Measurements from ENCODE around the gene CCR6. TPM values are rescaled to one million over a fixed set of nuclear protein-coding genes. Genes with fewer than 3 reads are reported as not detected.
A peak's percentile ranks its signal among the peaks of the same experiment; 100 is the strongest.

The CCR6 gene
- total RNA-seq, 2 experiments from 2014 or later, result 3.0 to 3.6 TPM

GRCh38 chr6:167105060-167105459 lies 17.8 kb upstream of the CCR6 start:
- ATAC-seq (ENCODE audit: low read depth) (no peak), DNase-seq (no peak)
- POLR2A ChIA-PET, result no interaction called here
- peaks cover 1% of the 10 kb centered on the region for H3K9me3 Mint-ChIP-seq
- no peak overlapping the region for H3K27ac Mint-ChIP-seq
- no peaks in the 10 kb centered on the region for H3K36me3 Mint-ChIP-seq
- no peak overlapping the region for H3K4me3 Mint-ChIP-seq
- H3K27me3 Mint-ChIP-seq, result peaks cover 16% of the 10 kb centered on the region
- peaks cover 11% of the 10 kb centered on the region for H3K4me1 Mint-ChIP-seq

- H3K4me1 Mint-ChIP-seq, result peaks cover 11% of the 10 kb centered on the region
- DNase-seq, result no peak
- H3K36me3 Mint-ChIP-seq, result no peaks in the 10 kb centered on the region
- POLR2A ChIA-PET, result no interaction called here
- H3K27me3 Mint-ChIP-seq, result peaks cover 14% of the 10 kb centered on the region
- H3K9me3 Mint-ChIP-seq, result peaks cover 1% of the 10 kb centered on the region
- ATAC-seq (ENCODE audit: low read depth), result no peak
- no peak overlapping the region for H3K4me3 Mint-ChIP-seq
- H3K27ac Mint-ChIP-seq, result no peak overlapping the region
These were observed 16.5 kb upstream of the CCR6 start for GRCh38 chr6:167106406-167106805.

GRCh38 chr6:167107787-167108186 lies 15.1 kb upstream of the CCR6 start:
- H3K36me3 Mint-ChIP-seq, result no peaks in the 10 kb centered on the region
- no peak overlapping the region for H3K4me3 Mint-ChIP-seq
- no peak for DNase-seq
- no peak overlapping the region for H3K27ac Mint-ChIP-seq
- POLR2A ChIA-PET, result no interaction called here
- H3K27me3 Mint-ChIP-seq, result peaks cover 22% of the 10 kb centered on the region
- H3K9me3 Mint-ChIP-seq, result peaks cover 1% of the 10 kb centered on the region
- peaks cover 14% of the 10 kb centered on the region for H3K4me1 Mint-ChIP-seq
- ATAC-seq (ENCODE audit: low read depth), result no peak

- Mint-ChIP-seq H3K27ac (no peak overlapping the region), H3K4me3 (no peak overlapping the region), H3K36me3 (no peaks in the 10 kb centered on the region), H3K27me3 (peaks cover 24% of the 10 kb centered on the region), H3K4me1 (peaks cover 10% of the 10 kb centered on the region), H3K9me3 (peaks cover 1% of the 10 kb centered on the region)
- DNase-seq (no peak), ATAC-seq (ENCODE audit: low read depth) (no peak)
- POLR2A ChIA-PET, result no interaction called here
These were observed 14.6 kb upstream of the CCR6 start for GRCh38 chr6:167108278-167108677.

GRCh38 chr6:167109651-167110050 lies 13.2 kb upstream of the CCR6 start:
- Mint-ChIP-seq H3K27me3 (peaks cover 24% of the 10 kb centered on the region), H3K9me3 (peaks cover 1% of the 10 kb centered on the region), H3K27ac (no peak overlapping the region), H3K4me1 (peaks cover 8% of the 10 kb centered on the region), H3K4me3 (no peak overlapping the region), H3K36me3 (no peaks in the 10 kb centered on the region)
- ATAC-seq (ENCODE audit: low read depth), result no peak
- no peak for DNase-seq
- POLR2A ChIA-PET, result no interaction called here

- Mint-ChIP-seq H3K9me3 (no peaks in the 10 kb centered on the region), H3K36me3 (no peaks in the 10 kb centered on the region), H3K27me3 (peaks cover 26% of the 10 kb centered on the region), H3K4me1 (peaks cover 8% of the 10 kb centered on the region), H3K27ac (peak overlapping the region; percentile 18), H3K4me3 (no peak overlapping the region)
- no peak for DNase-seq
- POLR2A ChIA-PET, result no interaction called here
- no peak for ATAC-seq (ENCODE audit: low read depth)
These were observed 11.3 kb upstream of the CCR6 start for GRCh38 chr6:167111597-167111996.

- Mint-ChIP-seq H3K4me1 (peaks cover 8% of the 10 kb centered on the region), H3K27ac (no peak overlapping the region), H3K27me3 (peaks cover 26% of the 10 kb centered on the region), H3K4me3 (no peak overlapping the region), H3K36me3 (no peaks in the 10 kb centered on the region), H3K9me3 (no peaks in the 10 kb centered on the region)
- POLR2A ChIA-PET, result no interaction called here
- ATAC-seq (ENCODE audit: low read depth) (no peak), DNase-seq (no peak)
These were observed 10.5 kb upstream of the CCR6 start for GRCh38 chr6:167112421-167112820.

- ATAC-seq (ENCODE audit: low read depth) (no peak), DNase-seq (no peak)
- Mint-ChIP-seq H3K4me3 (no peak overlapping the region), H3K4me1 (peaks cover 8% of the 10 kb centered on the region), H3K27me3 (peaks cover 26% of the 10 kb centered on the region), H3K9me3 (no peaks in the 10 kb centered on the region), H3K36me3 (no peaks in the 10 kb centered on the region), H3K27ac (no peak overlapping the region)
- POLR2A ChIA-PET, result no interaction called here
These were observed 9.7 kb upstream of the CCR6 start for GRCh38 chr6:167113047-167113754.

GRCh38 chr6:167113935-167114910 lies 8.7 kb upstream of the CCR6 start:
- no peak for DNase-seq
- H3K4me1 Mint-ChIP-seq, result peaks cover 12% of the 10 kb centered on the region

GRCh38 chr6:167115054-167115453 lies 7.8 kb upstream of the CCR6 start:
- no peaks in the 10 kb centered on the region for H3K9me3 Mint-ChIP-seq
- DNase-seq (no peak), ATAC-seq (ENCODE audit: low read depth) (no peak)
- peaks cover 17% of the 10 kb centered on the region for H3K27me3 Mint-ChIP-seq
- H3K27ac Mint-ChIP-seq, result no peak overlapping the region
- H3K4me1 Mint-ChIP-seq, result peaks cover 17% of the 10 kb centered on the region
- POLR2A ChIA-PET, result no interaction called here
- no peak overlapping the region for H3K4me3 Mint-ChIP-seq
- H3K36me3 Mint-ChIP-seq, result no peaks in the 10 kb centered on the region

More at GRCh38 chr6:167113935-167114910, 8.7 kb upstream of the CCR6 start:
- no peaks in the 10 kb centered on the region for H3K9me3 Mint-ChIP-seq
- peaks cover 24% of the 10 kb centered on the region for H3K27me3 Mint-ChIP-seq
- H3K36me3 Mint-ChIP-seq, result no peaks in the 10 kb centered on the region
- ATAC-seq (ENCODE audit: low read depth), result no peak
- H3K27ac Mint-ChIP-seq, result no peak overlapping the region
- POLR2A ChIA-PET, result no interaction called here
- H3K4me3 Mint-ChIP-seq, result no peak overlapping the region

GRCh38 chr6:167116109-167116837 lies 6.6 kb upstream of the CCR6 start:
- Mint-ChIP-seq H3K4me3 (no peak overlapping the region), H3K36me3 (no peaks in the 10 kb centered on the region), H3K4me1 (peaks cover 23% of the 10 kb centered on the region), H3K27ac (no peak overlapping the region), H3K27me3 (peaks cover 17% of the 10 kb centered on the region), H3K9me3 (no peaks in the 10 kb centered on the region)
- no peak for ATAC-seq (ENCODE audit: low read depth)
- no peak for DNase-seq
- POLR2A ChIA-PET, result no interaction called here

- POLR2A ChIA-PET, result no interaction called here
- ATAC-seq (ENCODE audit: low read depth), result no peak
These were observed 6.1 kb upstream of the CCR6 start for GRCh38 chr6:167116838-167117228.

GRCh38 chr6:167118006-167118405 lies 4.9 kb upstream of the CCR6 start:
- no peak for ATAC-seq (ENCODE audit: low read depth)

More at GRCh38 chr6:167116838-167117228, 6.1 kb upstream of the CCR6 start:
- Mint-ChIP-seq H3K27ac (no peak overlapping the region), H3K9me3 (no peaks in the 10 kb centered on the region), H3K4me3 (no peak overlapping the region), H3K4me1 (peaks cover 25% of the 10 kb centered on the region), H3K36me3 (no peaks in the 10 kb centered on the region), H3K27me3 (peaks cover 14% of the 10 kb centered on the region)
- DNase-seq, result no peak

More at GRCh38 chr6:167118006-167118405, 4.9 kb upstream of the CCR6 start:
- POLR2A ChIA-PET, result no interaction called here
- DNase-seq, result no peak
- H3K9me3 Mint-ChIP-seq, result no peaks in the 10 kb centered on the region
- no peaks in the 10 kb centered on the region for H3K36me3 Mint-ChIP-seq
- H3K4me1 Mint-ChIP-seq, result peaks cover 28% of the 10 kb centered on the region
- H3K27me3 Mint-ChIP-seq, result peaks cover 7% of the 10 kb centered on the region
- no peak overlapping the region for H3K27ac Mint-ChIP-seq
- H3K4me3 Mint-ChIP-seq, result no peak overlapping the region
